ENCODE measurements around the gene METTL16.
A peak's percentile ranks its signal among the peaks of the same experiment; 100 is the strongest.
"Not testable (repeated sequence)": the region's sequence is repeated elsewhere in the genome, so short reads cannot be mapped to it uniquely, and the experiment has no call there.

Gene METTL16

GRCh38 chr17:2502871-2503580, 8.7 kb downstream of the METTL16 start:
- Histone ChIP-seq H3K36me3 (peaks cover 79% of the 10 kb centered on the region), H4K20me1 (peaks cover 10% of the 10 kb centered on the region)
- no peak for TF ChIP-seq Cebpa-rat (IDR thresholded peaks at IDR 0.05)

GRCh38 chr17:2500446-2500845, 11.2 kb downstream of the METTL16 start:
- no peak overlapping the region for H3K4me3 ChIP-seq
- H3K36me3 ChIP-seq: peaks cover 89% of the 10 kb centered on the region
- H3K27ac ChIP-seq: no peak overlapping the region
- peaks cover 18% of the 10 kb centered on the region for H3K9me3 ChIP-seq
- no peak for TF ChIP-seq Cebpa-rat (IDR thresholded peaks at IDR 0.05)
- no peak overlapping the region for H3K9ac ChIP-seq
- peaks cover 11% of the 10 kb centered on the region; the same call in 1 of the 2 replicates for H3K4me1 ChIP-seq
- H3K4me2 ChIP-seq: no peak overlapping the region
- H3K27me3 ChIP-seq: no peaks in the 10 kb centered on the region
- peaks cover 10% of the 10 kb centered on the region for H4K20me1 ChIP-seq

More at GRCh38 chr17:2502871-2503580, 8.7 kb downstream of the METTL16 start:
- Histone ChIP-seq H3K27me3 (no peaks in the 10 kb centered on the region), H3K9me3 (peaks cover 34% of the 10 kb centered on the region), H3K27ac (no peak overlapping the region), H3K9ac (no peak overlapping the region), H3K4me2 (no peak overlapping the region), H3K4me1 (peaks cover 5% of the 10 kb centered on the region; the same call in 1 of the 2 replicates), H3K4me3 (no peak overlapping the region)

- not testable (repeated sequence) for H3K27me3 ChIP-seq, H3K36me3 ChIP-seq, H3K9me3 ChIP-seq
- H3K4me2 ChIP-seq: peak overlapping the region; percentile 87
- H3K4me1 ChIP-seq: peaks cover 100% of the 10 kb centered on the region
- peak overlapping the region; percentile 94 for H3K27ac ChIP-seq
- H3K9ac ChIP-seq: peak overlapping the region; percentile 80
- 0 out of 2 replicates have a peak overlapping the region, but pooled peaks have one; percentile 13 for H3K4me3 ChIP-seq
- H4K20me1 ChIP-seq: peaks cover 18% of the 10 kb centered on the region
These were observed 22.4 kb downstream of the METTL16 start for GRCh38 chr17:2489286-2489685.

- Histone ChIP-seq H3K9ac (no peak overlapping the region), H4K20me1 (peaks cover 29% of the 10 kb centered on the region), H3K27ac (peak overlapping the region; percentile 94), H3K36me3 (no peaks in the 10 kb centered on the region; the same call in 1 of the 2 replicates), H3K4me2 (peak overlapping the region; percentile 87; the same call in 1 of the 2 replicates), H3K27me3 (no peaks in the 10 kb centered on the region), H3K9me3 (no peaks in the 10 kb centered on the region), H3K4me1 (peaks cover 99% of the 10 kb centered on the region), H3K4me3 (no peak overlapping the region)
- no peak for TF ChIP-seq Cebpa-rat (IDR thresholded peaks at IDR 0.05)
These were observed 24.4 kb downstream of the METTL16 start for GRCh38 chr17:2487306-2487705.

- not testable (repeated sequence) for H3K9ac ChIP-seq
- peaks cover 99% of the 10 kb centered on the region for H3K4me1 ChIP-seq
These were observed 25.0 kb downstream of the METTL16 start for GRCh38 chr17:2486709-2487108.

GRCh38 chr17:2485970-2486369, 25.7 kb downstream of the METTL16 start:
- Histone ChIP-seq H4K20me1 (peaks cover 40% of the 10 kb centered on the region), H3K9ac (no peak overlapping the region; the same call in 1 of the 2 replicates), H3K4me2 (peak overlapping the region; percentile 87), H3K27ac (0 out of 2 replicates have a peak overlapping the region, but pooled peaks have one; percentile 32), H3K4me1 (peaks cover 95% of the 10 kb centered on the region), H3K4me3 (no peak overlapping the region), H3K36me3 (no peaks in the 10 kb centered on the region), H3K27me3 (no peaks in the 10 kb centered on the region), H3K9me3 (no peaks in the 10 kb centered on the region)
- no peak for TF ChIP-seq Cebpa-rat (IDR thresholded peaks at IDR 0.05)

More at GRCh38 chr17:2486709-2487108, 25.0 kb downstream of the METTL16 start:
- H4K20me1 ChIP-seq: peaks cover 34% of the 10 kb centered on the region
- H3K4me3 ChIP-seq, H3K27me3 ChIP-seq, H3K36me3 ChIP-seq, H3K9me3 ChIP-seq: not testable (repeated sequence)
- peak overlapping the region; percentile 87 for H3K4me2 ChIP-seq
- H3K27ac ChIP-seq: peak overlapping the region; percentile 32; the same call in 1 of the 2 replicates

GRCh38 chr17:2485543-2485942, 26.1 kb downstream of the METTL16 start:
- Histone ChIP-seq H3K9ac (no peak overlapping the region; the same call in 1 of the 2 replicates), H3K36me3 (no peaks in the 10 kb centered on the region), H3K27me3 (no peaks in the 10 kb centered on the region), H4K20me1 (peaks cover 44% of the 10 kb centered on the region), H3K4me1 (peaks cover 90% of the 10 kb centered on the region), H3K4me3 (no peak overlapping the region), H3K27ac (no peak overlapping the region), H3K9me3 (no peaks in the 10 kb centered on the region), H3K4me2 (peak overlapping the region; percentile 87)
- TF ChIP-seq Cebpa-rat (IDR thresholded peaks at IDR 0.05): no peak; the same call in 1 of the 2 replicates

- H3K27me3 ChIP-seq: no peaks in the 10 kb centered on the region
- no peak overlapping the region for H3K4me3 ChIP-seq
- peaks cover 5% of the 10 kb centered on the region; the same call in 1 of the 2 replicates for H3K36me3 ChIP-seq
- no peak overlapping the region for H3K9ac ChIP-seq
- H3K4me2 ChIP-seq: peak overlapping the region; percentile 87
- H3K9me3 ChIP-seq: no peaks in the 10 kb centered on the region
- H3K27ac ChIP-seq: no peak overlapping the region
- peaks cover 84% of the 10 kb centered on the region for H3K4me1 ChIP-seq
- TF ChIP-seq Cebpa-rat (IDR thresholded peaks at IDR 0.05): no peak
- peaks cover 49% of the 10 kb centered on the region for H4K20me1 ChIP-seq
These were observed 26.8 kb downstream of the METTL16 start for GRCh38 chr17:2484876-2485275.

GRCh38 chr17:2483084-2483483, 28.6 kb downstream of the METTL16 start:
- peaks cover 66% of the 10 kb centered on the region for H3K4me1 ChIP-seq
- H4K20me1 ChIP-seq: peaks cover 62% of the 10 kb centered on the region
- no peak overlapping the region for H3K27ac ChIP-seq
- H3K36me3 ChIP-seq: peaks cover 21% of the 10 kb centered on the region
- no peak overlapping the region for H3K4me3 ChIP-seq
- no peak overlapping the region for H3K9ac ChIP-seq
- no peaks in the 10 kb centered on the region for H3K9me3 ChIP-seq
- H3K27me3 ChIP-seq: no peaks in the 10 kb centered on the region
- TF ChIP-seq Cebpa-rat (IDR thresholded peaks at IDR 0.05): no peak
- H3K4me2 ChIP-seq: no peak overlapping the region

- peaks cover 57% of the 10 kb centered on the region for H3K4me1 ChIP-seq
- H3K9me3 ChIP-seq: no peaks in the 10 kb centered on the region
- peak overlapping the region; percentile 44; the same call in 1 of the 2 replicates for H3K27ac ChIP-seq
- TF ChIP-seq Cebpa-rat (IDR thresholded peaks at IDR 0.05): no peak
- no peaks in the 10 kb centered on the region for H3K27me3 ChIP-seq
- H3K4me2 ChIP-seq: peak overlapping the region; percentile 69
- H3K9ac ChIP-seq: no peak overlapping the region
- H4K20me1 ChIP-seq: peaks cover 62% of the 10 kb centered on the region
- peaks cover 29% of the 10 kb centered on the region for H3K36me3 ChIP-seq
- no peak overlapping the region for H3K4me3 ChIP-seq
These were observed 29.5 kb downstream of the METTL16 start for GRCh38 chr17:2482218-2482617.

All from BLaER1 (cell line).